HG02970 (cell line): ENCODE measurements around the gene CORO7.

ENCODE experiments used
- ATAC-seq: cut with Tn5 transposase; IDR thresholded peaks from one replicate; pipeline ENCODE4 v1.9.1; 2021; ENCODE audit warnings: mild to moderate bottlenecking, moderate library complexity, moderate number of reproducible peaks; ENCODE audit not compliant: unreplicated experiment, low FRiP score

CORO7 gene

DNA sequence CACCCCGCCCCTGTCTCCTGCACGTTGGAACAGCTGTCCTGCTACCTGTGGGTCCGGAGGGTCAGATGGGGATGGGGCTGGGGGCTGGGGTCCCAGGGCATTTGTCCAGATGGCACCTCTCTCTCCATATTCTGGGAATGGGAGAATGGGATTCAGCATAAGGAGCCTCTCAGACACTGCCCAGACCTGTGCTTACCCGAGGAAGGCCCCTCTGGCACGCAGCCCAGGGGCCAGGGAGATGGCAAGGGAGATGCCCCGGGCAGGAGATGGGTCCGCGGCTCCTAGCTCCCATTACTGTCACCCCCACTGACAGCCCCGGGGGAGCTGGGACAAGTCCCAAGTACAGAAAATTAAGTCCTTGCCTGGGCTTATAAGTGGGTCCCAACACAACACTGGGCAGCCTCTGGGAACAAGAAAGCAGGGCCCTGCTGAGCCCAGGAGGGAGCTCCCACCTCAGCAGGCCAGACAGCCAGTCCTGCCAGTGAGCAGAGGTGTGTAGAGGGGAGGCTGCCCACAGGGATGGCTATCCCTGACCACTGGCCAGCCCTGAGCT, 43.0 kb downstream of the CORO7 start:
- ATAC-seq = no peak

DNA sequence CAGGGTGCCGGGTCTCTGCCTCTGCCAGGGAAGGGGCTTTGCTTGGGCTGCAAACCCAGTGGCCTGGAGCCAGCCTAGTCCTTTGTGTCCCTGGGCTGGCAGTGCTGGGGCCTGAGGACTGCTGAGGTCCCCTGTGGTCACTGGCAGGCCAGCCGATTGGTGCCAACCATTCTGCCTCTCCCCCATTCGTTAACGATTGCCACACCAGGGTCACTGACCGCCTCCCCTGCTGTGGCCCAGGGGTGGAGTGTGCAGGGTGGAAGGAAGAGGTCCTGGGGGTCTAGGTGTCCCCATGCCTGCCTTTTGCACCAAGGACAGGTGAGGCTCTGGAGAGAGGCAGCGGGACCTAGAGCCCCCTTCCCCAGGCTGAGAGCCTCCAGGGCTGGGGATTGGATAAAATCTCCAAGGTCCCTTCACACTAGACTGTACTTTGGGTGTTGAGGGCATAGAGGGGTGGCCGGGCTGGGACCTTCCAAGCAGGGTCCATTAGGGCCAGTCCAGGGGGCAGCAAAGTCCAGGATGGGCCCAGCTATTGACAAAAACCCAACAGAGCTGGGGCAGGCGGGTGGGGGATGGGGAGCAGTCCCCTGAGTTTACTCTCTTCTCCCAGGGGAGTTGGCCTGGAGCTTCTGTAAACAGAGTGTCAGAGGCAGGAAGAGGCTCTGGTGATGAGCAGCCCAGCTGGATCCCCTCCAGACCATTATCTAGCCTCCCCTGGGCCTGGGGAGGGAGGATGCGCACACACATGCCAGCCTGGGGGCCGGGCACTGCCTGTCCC, 43.6 kb downstream of the CORO7 start:
- ATAC-seq = no peak

DNA sequence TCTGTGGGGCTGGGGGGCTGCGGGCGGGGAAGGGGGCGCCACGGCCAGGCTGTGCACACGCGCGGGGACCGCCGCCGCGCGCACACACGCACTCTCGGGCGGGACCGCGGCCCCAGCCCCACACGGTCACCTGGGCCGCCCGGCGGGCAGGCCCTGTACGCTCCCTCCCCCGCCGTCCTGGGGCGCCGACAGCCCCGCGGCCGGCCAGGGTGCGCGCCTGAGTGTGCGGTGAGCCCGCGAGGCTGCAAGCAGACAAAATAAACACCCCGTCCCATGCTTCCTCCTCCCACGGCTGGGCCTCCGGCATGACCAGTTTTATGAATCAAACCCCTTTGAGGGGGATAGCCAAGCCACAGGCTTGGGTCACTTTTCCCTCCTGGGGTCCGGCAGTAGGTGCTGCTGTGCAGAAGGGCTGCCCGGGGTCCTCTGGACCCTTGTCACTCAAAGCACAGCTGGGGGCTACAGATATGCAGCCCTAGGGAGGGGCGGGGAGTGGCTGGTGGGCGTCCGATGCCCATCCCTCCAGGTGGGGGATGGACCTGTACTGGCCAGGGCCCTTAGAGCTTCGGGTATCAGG, 44.3 kb downstream of the CORO7 start:
- no peak for ATAC-seq

DNA sequence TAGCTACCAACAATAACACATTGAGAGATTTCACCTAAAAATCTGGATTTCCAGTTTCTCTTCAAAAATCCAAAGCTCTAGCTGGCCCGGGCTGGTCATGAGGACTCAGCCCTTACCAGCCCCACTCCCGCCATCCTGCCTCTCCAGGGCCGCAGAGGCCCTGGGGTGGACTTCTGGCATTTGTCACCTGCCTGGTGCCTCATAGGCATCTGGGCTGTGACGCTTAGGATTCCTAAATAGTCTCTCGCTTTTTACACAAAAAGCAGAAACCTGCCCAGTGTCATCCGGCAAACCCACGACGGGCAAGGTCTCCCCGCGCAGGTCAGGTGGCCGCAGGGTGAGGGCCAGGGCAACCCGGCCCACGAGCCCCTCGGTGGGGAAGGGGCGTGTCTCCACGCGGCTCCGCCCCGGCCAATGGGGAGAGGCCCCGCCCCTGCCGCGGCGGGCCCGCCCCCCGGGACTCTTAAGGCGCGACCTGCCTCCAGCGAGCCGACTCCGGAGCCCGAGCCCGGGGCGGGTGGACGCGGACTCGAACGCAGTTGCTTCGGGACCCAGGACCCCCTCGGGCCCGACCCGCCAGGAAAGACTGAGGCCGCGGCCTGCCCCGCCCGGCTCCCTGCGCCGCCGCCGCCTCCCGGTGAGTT, 44.9 kb downstream of the CORO7 start, which contains the start of gene VASN:
Gene VASN, plus strand, starts transcription at position 492 of the 644 bp plus-strand sequence. CDS start 9,030 bp downstream, outside the sequence.
- ATAC-seq = no peak

DNA sequence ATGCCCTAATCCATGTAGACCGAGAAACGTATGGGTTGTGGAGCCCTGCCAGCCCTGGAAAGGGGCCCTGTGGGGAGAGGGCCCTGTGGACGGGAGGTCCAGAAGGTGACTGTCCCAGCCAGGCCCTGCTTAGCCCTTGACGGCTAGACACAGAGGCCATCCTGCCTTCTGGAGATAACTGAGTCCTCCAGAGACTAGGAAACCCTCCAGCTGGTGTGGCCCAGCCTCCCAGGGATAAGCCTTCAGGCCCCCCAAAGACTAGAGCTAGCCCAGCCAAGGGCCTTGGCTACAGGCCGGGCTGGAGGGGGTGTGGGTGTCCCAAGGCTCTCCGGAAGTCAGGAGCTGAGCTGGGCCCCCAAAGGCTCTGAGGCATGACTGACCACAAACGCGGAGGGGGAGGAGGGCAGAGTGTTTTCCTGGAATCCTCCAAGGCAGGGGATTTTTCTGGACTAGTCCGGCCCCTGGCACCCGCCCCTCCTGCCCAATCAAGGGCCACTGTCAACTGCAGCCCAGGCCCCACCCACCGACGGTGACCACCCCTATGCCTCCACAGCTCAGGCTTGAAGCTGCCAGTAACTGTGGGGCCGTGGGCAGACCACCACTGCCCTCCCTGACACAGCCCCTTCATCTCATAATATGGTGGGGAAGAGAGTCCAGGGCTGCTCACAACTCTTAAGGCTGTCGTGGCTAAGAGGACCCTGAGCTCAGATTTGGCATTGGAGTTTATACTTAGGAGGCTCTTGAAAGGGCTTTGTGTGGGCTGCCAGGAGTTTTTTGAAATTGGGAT, 45.6 kb downstream of the CORO7 start:
- ATAC-seq = no peak

DNA sequence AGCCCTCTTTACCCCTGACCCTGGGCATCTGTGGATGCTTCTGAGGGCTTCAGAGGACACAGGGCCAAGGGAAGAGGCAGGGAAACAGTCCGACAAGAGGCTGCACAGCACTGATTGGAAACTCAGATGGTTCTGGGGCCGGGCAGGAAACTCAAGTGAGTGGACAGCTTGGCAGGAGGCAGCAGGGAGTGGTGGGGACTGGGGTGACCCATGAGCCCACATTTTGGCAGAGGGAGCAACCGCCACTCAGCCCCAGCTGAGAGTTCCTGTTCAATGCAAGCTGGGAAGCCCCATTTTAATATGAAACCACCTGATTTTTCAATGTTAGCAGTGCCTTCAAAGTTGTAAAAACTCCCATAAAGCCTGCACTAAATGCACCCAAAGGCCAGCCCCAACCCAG, 46.2 kb downstream of the CORO7 start:
- ATAC-seq = no peak

DNA sequence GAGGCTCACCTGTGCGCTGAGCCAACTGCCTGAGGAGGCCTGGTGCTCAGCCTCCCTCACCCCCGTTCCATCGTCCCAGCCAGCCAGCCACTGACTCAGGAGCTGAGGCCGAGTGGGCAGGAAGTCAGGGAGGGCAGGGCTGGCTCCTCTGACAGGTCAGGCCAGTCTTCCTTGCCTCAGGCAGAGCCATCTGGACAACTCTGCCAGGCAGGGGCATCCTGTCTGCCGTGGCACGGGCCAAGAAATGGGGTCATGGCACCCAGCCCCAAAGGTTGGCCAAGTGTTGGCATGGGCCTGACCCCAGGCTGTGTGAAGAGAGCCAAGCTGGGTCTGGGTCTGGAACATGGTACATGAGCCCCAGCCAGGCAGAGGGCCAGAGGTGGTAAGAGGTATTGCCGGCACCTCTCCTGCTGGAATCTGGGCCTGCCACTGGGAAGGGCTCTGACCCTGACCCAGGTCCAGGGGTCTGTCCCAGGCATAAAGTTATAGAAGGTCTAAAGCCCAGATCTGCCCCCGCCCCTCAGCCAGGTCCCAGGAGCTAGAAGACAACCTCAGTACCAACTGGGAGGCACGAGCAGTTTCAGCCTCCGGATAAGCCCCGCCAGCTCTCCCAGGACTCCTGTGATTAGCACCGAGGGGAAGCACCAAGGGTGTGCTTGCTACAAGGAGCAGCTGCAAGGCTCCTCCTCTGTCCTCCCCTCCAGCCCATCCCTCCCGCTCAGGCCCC, 47.2 kb downstream of the CORO7 start:
- ATAC-seq = no peak

DNA sequence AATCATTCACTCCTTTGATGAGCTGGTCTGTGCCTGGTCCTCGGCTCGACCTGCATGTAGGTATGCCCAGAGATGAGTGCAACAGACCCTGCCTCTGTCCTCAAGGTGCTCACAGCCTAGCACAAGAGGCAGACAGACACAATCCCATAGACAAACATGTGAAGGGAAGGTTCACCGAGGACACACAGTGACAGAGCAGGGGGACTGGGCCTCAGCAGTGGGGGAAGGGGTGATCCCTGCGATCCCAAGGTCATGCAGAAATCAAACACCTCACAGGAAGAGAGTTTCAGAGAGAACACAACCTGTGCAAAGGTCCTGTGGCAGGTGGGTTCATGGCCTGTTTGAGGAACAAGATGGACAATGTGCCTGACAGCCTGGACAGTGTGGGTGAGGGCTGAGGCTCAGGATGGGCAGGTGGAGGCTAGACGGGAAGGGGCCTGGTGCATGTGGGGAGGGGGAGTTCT, 49.0 kb downstream of the CORO7 start:
- ATAC-seq = no peak

DNA sequence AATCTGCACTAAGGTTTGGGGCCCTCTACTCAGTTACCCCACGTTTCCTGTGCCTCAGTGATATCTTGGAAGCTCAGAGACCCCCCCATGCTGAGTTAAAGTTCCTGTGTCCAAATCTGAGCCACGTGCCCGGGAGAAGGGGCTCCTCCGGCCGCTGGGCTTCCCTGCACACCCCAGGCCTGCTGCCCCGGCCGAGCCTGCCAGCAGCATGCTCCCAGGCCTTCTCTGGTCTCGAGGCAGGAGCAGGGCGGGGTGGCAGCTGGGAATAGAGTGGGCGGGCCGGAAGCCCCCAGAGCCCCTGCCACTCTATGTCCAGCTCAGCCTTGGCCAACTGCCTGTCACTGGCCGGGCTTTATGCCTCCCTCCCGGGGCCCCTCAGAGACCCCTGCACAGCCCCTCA, 50.4 kb downstream of the CORO7 start:
- ATAC-seq = no peak

DNA sequence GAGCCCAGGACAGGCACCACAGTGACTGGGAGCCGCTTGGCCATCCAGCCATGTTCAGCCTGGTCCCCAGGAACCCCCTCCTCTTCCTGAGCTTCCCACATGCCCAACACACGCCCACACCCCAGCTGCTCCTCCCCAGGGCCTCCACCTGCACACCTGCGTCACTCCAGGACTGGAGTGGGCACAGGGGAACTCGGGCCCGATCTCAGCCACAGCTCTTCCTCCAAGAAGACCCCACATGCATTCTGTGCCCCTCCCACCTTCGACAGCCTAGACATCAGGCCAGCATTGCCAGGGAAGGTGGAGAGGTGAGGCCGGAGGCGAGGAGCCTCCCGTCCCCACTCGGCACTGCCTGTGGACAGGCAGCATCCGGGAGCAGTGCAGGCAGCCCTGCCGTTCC, 50.8 kb downstream of the CORO7 start:
- ATAC-seq = no peak

DNA sequence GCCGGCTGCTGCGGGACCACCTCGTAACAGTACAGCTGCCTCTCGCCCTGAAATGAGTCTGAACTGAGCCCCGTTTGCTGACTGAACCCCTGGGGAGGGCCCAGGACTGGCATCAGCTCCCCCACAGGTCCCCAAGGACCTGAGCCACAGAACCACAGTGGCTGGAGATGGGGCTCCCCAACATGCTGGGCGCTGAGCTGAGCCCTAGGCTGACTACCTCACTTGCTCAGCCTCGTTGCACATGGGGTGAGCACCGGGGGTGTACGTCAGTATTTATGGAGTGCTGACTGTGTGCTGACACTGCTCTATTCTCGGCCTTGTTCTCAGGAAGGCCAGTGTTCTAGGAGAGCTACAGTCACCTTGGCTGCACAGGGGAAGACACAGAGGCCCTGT, 51.4 kb downstream of the CORO7 start:
- ATAC-seq = no peak

DNA sequence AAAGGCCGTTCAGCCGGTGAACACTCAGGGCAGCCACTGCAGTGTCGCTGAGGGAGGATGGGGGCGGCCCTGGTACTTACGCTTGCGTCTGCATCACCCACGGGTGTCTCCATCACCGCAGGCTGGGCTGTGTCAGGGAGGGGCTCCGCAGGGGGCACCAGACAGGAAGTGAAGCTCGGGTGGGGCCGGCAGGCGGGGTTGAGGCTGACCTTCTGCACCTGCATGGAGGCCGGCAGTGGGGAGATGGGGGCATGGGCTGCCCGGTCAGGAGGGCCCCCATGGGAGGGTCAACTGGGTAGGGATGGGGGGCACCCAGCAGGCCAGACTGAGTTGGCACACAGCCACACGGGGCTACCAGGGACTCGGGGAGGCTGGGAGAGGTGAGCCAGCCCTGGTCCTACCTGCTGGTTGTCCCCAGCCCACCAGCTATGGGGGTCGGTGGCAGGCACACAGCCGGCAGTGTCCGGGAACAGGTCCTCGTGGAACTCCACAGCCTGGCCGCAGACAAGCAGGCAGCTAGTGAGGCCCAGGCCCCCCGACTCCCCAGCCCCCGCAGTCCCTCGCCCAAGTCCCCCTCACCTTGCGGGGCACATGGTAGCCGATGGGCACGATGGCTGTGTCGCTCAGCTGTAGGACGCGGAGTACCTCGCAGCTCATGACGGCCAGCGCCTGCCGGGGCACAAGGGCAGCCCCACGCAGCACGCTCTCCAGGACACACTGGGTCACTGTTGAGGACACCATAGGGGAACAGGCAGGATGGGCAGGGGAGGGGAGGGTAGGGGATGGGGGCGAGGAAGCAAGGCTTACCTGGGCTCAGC, 52.0 kb downstream of the CORO7 start:
- no peak for ATAC-seq

DNA sequence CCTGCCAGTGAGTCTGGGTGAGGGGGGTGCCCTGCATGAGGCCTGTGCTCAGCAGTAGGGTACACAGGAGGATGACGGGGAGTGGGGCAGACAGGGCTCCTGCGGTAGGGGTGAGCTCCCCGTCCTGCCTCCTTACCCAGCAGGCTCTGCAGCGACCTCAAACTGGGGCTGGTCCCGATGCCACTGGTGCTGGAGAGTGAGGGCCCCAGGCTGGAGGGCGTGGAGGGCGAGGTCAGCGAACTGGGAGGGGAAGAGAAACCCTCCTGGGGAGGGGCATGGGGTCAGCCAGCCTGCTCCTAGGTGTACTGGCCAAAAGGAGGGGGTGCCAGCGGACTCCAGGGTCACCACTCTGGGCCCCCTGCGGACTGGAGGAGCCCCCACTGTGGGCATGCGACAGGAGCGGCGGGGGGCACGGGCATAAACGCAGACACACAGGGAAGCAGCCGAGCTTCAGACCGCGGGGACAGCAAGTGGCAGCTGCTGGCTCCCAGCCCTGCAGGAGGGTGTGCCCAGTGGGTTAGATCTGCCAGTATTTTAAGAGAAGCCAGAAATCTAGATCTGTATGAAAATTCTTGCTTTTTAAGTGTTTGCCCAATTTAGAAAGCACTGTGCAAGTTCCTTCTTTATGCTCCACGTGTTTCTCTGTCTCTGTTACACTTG, 53.8 kb downstream of the CORO7 start:
- ATAC-seq = no peak

DNA sequence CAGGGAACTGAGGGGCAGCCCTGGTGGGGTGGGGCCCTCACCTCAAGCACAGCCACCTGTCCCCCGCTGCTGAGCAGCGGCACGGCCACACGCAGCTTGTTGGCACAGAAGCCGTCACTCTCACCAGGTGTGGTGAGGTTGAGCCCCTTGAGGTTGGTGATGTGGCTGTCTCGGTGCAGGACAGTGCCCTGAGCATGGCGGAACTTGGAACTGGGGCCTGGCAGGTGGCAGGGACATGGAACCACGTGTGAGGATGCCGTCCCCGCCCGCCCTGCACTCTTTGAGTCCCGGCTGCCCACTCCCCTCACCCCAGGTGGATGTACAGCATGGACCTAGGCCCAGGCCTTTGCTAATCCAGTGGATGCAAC, 54.5 kb downstream of the CORO7 start:
- no peak for ATAC-seq

DNA sequence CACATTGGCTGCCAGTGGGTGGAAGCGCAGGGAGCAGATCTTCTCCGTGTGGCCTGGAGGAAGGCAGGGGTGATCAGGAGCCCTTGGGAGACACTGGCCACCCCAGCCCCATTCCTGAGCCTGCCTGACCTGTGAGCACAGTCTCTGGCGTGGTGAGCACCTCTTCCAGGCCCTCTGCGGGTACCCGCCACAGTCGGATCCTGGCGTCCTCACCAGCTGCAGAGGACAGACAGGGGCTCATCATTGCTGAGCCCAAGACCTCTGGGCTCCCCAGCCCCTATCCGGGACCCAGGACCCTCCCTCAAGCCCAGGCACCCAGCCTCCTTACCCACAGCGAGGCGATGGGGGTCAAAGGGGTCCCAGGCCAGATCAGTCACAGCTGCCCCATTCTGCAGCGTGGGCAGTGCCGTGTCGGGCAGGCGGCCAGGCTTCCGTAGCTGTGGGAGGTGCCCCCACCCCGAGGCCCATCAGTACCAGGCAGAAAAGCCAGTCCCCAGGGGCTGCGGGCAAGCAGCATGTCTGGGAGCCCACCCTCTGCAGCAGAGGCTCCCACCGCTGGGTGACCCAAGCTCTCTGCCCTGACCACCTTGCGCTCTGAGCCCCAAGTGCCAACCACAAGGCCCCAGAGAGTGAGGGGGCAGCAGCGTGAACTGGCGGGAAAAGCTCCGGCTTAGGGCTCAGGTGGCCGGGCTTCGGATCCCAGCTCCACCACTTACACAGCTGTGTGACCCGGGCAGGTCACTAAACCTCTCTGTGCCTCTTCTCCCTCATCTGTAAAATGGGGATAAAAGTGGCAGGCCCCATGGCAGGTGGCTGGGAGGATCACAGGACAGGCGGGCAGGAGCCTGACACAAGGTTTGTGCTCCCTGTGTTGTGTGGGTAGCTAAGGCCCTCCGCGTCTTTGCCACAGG, 55.1 kb downstream of the CORO7 start:
- ATAC-seq = no peak

DNA sequence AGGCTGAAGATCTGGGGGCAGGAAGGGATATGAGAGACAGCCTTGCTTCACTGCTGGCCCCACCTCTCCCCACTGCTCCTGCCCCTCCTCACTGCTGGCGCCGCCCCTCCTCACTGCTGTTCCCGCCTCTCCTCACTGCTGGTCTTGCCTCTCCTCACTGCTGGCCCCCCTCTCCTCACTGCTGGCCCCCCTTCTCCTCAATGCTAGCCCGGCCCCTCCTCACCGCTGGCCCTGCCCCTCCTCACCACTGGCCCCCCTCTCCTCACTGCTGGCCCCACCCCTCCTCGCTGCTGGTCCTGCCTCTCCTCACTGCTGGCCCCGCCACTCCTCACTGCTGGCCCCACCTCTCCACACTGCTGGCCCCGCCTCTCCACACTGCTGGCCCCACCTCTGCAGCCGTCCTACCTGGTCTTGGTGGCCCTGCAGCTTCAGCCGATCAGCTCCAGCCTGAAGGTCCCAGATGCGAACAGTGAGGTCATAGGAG, 55.8 kb downstream of the CORO7 start:
- no peak for ATAC-seq

DNA sequence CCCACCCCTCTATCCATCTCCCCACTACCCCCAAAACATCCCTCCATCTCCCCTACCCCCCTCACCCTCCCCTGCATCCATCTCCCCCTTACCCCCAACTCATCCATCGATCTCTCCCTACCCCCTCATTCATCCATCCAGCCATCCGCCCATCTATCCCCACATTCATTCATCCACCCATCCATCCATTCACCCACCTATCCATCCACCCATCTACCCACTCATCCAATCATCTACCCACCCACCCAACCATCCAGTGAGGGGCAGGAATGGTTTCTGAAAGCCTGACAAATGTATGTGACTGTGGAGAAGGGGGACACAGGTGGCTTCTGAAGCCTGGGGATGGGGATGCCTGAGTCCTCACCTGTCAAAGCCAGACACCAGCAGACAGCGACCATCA, 56.5 kb downstream of the CORO7 start:
- ATAC-seq = no peak
